DMS153 (cell line): ENCODE results near the gene TPD52L2.
"Not testable (repeated sequence)": the region's sequence is repeated elsewhere in the genome, so short reads cannot be mapped to it uniquely, and the experiment has no call there.

Experiments used
- DNase-seq: peaks from one replicate; lab custom pipeline; 2025; lab: John Stamatoyannopoulos, UW

TPD52L2 gene

GRCh38 chr20:63878899-63879663 is 14.0 kb downstream of the TPD52L2 start:
- no peak for DNase-seq

- DNase-seq = not testable (repeated sequence)
Measured at GRCh38 chr20:63880901-63881300, 15.8 kb downstream of the TPD52L2 start.

GRCh38 chr20:63881451-63882226 is 16.6 kb downstream of the TPD52L2 start:
- no peak for DNase-seq

GRCh38 chr20:63882257-63883200 is 17.5 kb downstream of the TPD52L2 start:
- DNase-seq = no peak

- no peak for DNase-seq
Measured at GRCh38 chr20:63883201-63883593, 18.1 kb downstream of the TPD52L2 start.

- no peak for DNase-seq
Measured at GRCh38 chr20:63884506-63885263, 19.6 kb downstream of the TPD52L2 start.

GRCh38 chr20:63885264-63886053 is 20.4 kb downstream of the TPD52L2 start:
- no peak for DNase-seq

- DNase-seq = no peak
Measured at GRCh38 chr20:63886054-63886419, 21.0 kb downstream of the TPD52L2 start.

GRCh38 chr20:63886921-63887320 is 21.9 kb downstream of the TPD52L2 start:
- DNase-seq = no peak

- DNase-seq = no peak
Measured at GRCh38 chr20:63889241-63890200, 24.5 kb downstream of the TPD52L2 start.

- no peak for DNase-seq
Measured at GRCh38 chr20:63890201-63890576, 25.1 kb downstream of the TPD52L2 start.

GRCh38 chr20:63890616-63891015 is 25.5 kb downstream of the TPD52L2 start:
- no peak for DNase-seq

GRCh38 chr20:63891061-63892002 is 26.3 kb downstream of the TPD52L2 start:
- no peak for DNase-seq

- DNase-seq = no peak
Measured at GRCh38 chr20:63892402-63892801, 27.3 kb downstream of the TPD52L2 start.

GRCh38 chr20:63893999-63894357 is 28.9 kb downstream of the TPD52L2 start:
- DNase-seq = no peak

GRCh38 chr20:63894358-63895201 is 29.5 kb downstream of the TPD52L2 start, which contains the start of gene DNAJC5:
TSS of gene DNAJC5 (plus strand) at chr20:63895126. CDS start at chr20:63928346, 33,220 bp downstream.
- DNase-seq = peak; percentile 89

GRCh38 chr20:63895202-63895951 is 30.3 kb downstream of the TPD52L2 start:
- DNase-seq = no peak
